ENCODE measurements around the gene DPYSL3.
A peak's percentile ranks its signal among the peaks of the same experiment; 100 is the strongest.

DPYSL3 gene

DNA sequence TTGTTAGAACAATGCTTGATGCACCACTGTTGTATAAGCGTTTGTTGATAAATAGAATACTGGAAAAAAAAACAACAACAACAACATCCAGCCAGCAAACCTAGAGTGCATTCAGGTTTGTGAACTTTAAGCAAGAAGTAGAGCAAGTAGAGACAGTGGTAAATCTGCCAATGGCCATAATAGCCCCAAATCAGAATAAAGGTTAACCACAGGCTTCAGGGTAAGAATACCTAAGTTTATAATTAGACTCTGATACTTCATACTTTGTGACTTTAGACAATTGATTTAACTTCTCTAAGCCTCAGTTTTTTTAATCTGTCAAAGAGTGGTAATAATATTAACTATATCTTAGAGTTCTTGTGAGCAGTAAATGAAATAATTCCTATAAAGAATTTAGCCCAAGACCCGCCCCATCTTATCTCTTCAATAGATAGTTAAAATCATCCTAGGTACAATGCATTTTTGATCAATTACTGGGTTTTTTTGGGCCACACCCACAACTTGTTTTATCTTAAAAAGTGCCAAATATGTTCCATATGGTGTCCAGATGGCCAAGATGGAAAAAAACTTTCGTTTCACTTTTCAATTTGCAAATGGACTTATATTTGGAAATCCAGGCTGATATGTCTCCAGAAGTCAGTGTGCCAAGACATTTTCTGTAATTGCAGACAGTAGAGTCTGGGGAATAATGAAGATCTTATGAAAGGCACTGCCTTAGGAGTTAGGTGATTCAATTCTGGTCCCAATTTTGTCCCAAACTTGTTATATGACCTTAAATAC lies 24.5 kb upstream of the DPYSL3 start:
- Mint-ChIP-seq H3K4me1 (peaks cover 22% of the 10 kb centered on the region), H3K4me3 (no peak overlapping the region), H3K27ac (no peak overlapping the region), H3K9me3 (no peaks in the 10 kb centered on the region), H3K27me3 (ENCODE audit: low read depth) (no peaks in the 10 kb centered on the region), H3K36me3 (ENCODE audit: low read depth) (no peaks in the 10 kb centered on the region)
- no peak for TF ChIP-seq CTCF (IDR thresholded peaks at IDR 0.05; ENCODE audit: unreplicated experiment in 3 of 3)

DNA sequence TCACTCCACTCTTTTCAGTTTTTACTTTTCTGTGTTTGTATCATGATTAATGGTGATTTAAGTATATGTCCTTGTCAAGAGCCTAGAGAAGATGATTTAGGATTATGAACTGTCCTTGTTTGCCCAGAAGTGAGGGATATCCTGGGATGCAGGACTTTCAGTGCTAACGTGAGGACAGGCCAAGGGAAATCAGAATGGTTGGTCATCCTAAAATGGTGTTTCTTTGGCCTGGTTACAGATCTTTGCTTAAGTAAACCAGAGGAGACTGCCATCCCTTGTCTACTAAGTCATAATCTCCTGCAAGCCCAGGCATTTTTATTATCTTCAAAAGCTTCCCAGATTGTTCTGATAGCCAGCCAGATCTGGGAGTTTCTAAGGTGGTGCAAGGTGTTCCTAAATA lies 22.3 kb upstream of the DPYSL3 start:
- H3K27ac Mint-ChIP-seq, result no peak overlapping the region
- H3K4me1 Mint-ChIP-seq, result peaks cover 17% of the 10 kb centered on the region
- H3K36me3 Mint-ChIP-seq (ENCODE audit: low read depth), result no peaks in the 10 kb centered on the region
- no peaks in the 10 kb centered on the region for H3K27me3 Mint-ChIP-seq (ENCODE audit: low read depth)
- no peak overlapping the region for H3K4me3 Mint-ChIP-seq
- TF ChIP-seq CTCF (IDR thresholded peaks at IDR 0.05; ENCODE audit: unreplicated experiment in 3 of 3), result no peak
- H3K9me3 Mint-ChIP-seq, result no peaks in the 10 kb centered on the region

DNA sequence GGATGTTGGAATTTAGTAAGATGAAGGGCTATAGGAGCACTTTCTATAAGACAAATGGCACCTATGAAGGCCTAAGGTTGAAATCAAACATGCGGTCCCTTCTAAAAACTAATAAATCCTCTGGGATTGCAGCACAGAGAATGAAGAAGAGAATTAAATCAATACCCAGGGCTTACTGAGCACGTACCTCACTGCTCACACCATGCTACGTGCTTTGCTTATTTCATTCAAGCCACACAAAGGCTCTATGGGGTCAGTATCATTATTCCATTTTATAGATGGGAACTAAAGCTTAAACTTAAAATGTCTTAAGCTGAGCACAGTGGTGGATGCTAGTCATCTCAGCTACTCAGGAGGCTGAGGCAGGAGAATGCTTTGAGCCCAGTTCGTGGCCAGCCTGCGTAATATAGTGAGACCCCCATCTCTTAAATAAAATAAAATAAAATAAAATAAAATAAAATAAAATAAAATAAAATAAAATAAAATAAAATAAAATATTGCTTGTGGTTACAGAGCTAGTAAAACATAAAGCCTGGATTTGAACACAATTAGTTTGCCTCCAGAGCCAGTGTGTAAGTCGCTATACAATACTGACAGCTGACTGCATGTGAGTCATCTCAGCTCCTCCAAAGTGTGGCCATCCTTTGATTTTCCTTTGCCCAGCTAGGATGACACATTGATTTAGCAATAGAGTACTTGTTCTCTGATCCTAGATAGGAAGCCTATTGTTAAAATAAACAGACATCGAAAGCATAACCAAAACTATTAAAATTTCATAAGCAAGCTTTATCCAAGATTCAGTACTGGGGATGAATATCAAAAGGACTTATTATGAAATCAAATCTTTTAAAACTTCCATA lies 20.9 kb upstream of the DPYSL3 start:
- Mint-ChIP-seq H3K4me3 (no peak overlapping the region), H3K27me3 (ENCODE audit: low read depth) (peaks cover 5% of the 10 kb centered on the region), H3K4me1 (peaks cover 4% of the 10 kb centered on the region), H3K36me3 (ENCODE audit: low read depth) (no peaks in the 10 kb centered on the region), H3K9me3 (no peaks in the 10 kb centered on the region), H3K27ac (peak overlapping the region in 1 of 3 experiments; percentile 11)
- TF ChIP-seq CTCF (IDR thresholded peaks at IDR 0.05; ENCODE audit: unreplicated experiment in 3 of 3), result no peak

GRCh38 chr5:147523069-147523468 lies 13.2 kb upstream of the DPYSL3 start:
- H3K36me3 Mint-ChIP-seq (ENCODE audit: low read depth), result no peaks in the 10 kb centered on the region
- H3K4me1 Mint-ChIP-seq, result no peaks in the 10 kb centered on the region
- H3K9me3 Mint-ChIP-seq, result no peaks in the 10 kb centered on the region
- H3K4me3 Mint-ChIP-seq, result no peak overlapping the region
- peaks cover 13% of the 10 kb centered on the region for H3K27me3 Mint-ChIP-seq (ENCODE audit: low read depth)
- no peak overlapping the region for H3K27ac Mint-ChIP-seq
- no peak for TF ChIP-seq CTCF (IDR thresholded peaks at IDR 0.05; ENCODE audit: unreplicated experiment in 3 of 3)

DNA sequence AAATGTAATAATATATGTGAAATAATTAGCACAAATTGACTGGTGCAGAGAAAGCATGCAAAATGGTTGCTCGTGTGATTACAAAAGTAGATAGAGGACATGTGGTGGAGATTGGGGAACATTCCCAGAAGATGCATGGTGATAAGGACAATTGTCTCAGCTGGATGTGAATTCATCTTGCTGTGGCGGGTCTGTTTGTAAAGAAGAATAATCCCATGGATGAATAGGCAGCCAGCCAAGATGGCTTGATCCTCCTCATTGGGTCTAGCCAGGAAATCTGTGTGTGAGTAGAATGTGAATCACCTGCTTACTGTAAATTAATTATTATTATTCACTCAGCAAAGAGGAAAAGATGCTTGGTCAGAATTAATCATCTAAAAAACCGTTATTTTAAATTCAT lies 12.6 kb upstream of the DPYSL3 start:
- TF ChIP-seq CTCF (IDR thresholded peaks at IDR 0.05; ENCODE audit: unreplicated experiment in 3 of 3), result no peak
- H3K36me3 Mint-ChIP-seq (ENCODE audit: low read depth), result no peaks in the 10 kb centered on the region

More for the DNA sequence above, 12.6 kb upstream of the DPYSL3 start:
- peaks cover 13% of the 10 kb centered on the region for H3K27me3 Mint-ChIP-seq (ENCODE audit: low read depth)
- no peak overlapping the region for H3K27ac Mint-ChIP-seq
- H3K9me3 Mint-ChIP-seq, result no peaks in the 10 kb centered on the region
- H3K4me1 Mint-ChIP-seq, result no peaks in the 10 kb centered on the region
- H3K4me3 Mint-ChIP-seq, result no peak overlapping the region
